NCI-H524 treated with DMSO at 0.1 percent for 48 hours (cell line): ENCODE measurements around the gene LSM5.

Experiments used
- DNase-seq: peaks from one replicate; lab custom pipeline; 2025; lab: John Stamatoyannopoulos, UW

LSM5 gene

DNA sequence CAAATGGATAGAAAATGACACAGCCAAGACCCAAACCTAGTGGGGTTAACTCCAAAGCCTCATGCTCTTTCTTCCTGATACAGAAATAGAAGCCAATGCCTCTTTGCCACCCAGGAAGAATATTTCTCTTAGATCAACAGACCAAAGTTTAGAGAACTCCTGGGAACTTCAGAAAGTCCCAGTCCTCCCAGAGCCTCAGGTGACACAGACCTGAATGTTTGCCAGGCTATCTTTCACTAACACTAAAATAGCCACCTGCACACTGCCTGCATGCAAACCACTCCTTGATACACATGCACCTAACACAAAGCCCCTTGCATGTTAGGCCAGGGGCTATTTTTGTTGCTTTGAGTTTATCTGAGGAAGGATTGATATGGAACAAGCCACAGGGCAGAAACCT lies 27.7 kb downstream of the LSM5 start:
- no peak for DNase-seq

DNA sequence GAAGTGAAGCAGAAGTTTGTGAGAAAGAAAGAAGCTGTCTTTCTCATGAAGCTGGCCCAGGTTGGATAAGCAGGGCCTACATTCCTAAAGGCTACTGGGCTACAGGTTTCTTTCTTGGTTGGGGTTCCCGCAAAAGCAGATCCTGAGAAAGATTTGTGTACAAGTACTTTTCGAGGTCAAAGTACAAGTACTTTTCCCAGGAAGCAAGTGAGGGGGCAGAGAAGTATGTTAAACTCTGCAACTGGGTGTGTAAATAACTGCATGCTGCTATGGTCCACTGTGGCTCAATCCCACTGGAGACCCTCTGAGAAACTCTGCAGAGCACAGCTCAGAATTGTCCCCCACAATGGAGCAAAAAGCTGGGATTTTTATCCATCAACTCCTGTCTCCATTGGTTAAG lies 28.7 kb downstream of the LSM5 start:
- DNase-seq: no peak

DNA sequence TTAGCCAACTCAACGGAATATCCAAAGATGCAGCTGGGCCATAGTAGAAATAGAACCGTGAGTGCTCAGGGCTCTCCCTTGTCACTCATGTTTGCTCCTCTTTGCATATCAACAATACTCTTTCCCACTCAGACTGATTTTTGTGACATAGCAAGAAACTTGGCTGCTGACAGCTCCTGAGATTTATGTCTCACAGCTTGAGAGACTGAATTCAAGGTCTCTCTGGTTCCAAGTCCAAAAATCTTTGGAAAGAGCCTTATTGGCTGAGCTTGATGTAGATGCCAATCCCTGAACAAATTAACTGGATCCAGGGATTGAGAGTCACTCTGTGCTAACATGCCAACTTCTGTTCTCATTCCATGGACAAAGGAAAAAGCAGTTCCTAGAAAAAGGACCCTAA lies 30.4 kb downstream of the LSM5 start:
- no peak for DNase-seq

DNA sequence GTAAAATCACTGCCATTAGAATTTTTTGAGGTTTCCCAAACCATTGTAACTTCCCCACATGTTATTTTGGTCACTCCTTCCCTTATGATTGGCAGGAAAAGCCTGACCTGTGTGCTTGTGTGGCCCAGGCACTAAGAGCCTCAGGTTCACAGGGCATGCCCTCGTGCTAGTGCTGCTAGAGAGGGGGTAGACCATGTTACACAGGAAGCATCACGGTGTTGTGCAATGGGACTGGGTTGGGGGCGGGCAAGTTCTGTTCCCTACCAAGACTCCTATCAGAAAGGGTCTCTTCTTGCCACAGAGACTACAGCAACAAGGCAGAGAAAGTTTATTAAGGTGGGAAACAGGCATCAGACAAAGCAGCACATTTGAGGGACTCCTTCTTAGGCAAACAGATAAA lies 32.2 kb downstream of the LSM5 start:
- no peak for DNase-seq

DNA sequence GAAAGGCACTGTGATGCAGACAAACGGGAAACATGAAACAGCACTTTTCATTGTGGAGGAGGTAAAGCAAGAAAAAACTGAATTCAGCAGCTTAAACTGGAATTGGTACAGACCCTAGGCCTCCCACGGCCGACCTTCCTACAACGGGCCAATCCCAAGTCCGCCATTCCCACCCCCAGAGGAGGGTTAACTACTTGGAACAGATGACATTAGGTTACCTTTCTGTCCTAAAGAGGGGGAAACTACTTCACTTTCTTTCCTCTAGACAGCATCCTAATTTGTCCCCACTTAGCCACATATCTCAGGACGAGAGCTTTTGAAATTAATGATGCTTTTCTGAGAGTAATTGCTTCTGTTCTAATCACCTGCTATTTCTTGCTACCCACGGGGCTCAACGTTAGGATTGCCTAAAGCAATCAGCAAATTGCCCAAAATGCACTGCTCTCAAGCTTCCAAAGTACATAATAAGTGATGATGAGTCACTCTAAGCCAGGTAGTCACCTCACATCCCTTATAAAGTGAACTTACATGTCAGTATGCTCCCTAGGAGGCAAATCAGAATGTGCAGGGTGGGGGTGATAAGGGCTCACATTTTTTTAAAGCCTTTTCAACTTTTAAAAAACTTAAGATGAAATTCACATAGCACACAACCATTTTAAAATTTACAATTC lies 36.7 kb downstream of the LSM5 start:
- DNase-seq: no peak

DNA sequence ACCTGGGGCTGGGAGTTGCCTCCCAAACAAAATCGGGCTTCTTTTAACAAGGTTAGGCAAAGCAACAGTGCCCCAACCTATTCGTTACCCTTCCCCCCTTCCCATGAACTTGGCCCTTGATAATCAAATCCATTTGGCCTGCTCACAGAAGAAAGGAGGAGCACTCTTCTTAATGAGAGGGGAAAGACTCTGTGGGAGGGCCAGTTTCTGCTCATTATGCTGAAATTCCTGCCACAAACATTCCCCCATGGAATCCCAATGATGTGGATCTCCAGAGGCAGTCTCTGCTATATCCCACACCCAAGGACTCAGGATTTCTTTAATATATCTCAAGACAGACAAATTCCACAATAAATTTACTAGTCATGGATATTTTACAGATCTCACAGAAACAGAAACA lies 43.0 kb downstream of the LSM5 start:
- no peak for DNase-seq

DNA sequence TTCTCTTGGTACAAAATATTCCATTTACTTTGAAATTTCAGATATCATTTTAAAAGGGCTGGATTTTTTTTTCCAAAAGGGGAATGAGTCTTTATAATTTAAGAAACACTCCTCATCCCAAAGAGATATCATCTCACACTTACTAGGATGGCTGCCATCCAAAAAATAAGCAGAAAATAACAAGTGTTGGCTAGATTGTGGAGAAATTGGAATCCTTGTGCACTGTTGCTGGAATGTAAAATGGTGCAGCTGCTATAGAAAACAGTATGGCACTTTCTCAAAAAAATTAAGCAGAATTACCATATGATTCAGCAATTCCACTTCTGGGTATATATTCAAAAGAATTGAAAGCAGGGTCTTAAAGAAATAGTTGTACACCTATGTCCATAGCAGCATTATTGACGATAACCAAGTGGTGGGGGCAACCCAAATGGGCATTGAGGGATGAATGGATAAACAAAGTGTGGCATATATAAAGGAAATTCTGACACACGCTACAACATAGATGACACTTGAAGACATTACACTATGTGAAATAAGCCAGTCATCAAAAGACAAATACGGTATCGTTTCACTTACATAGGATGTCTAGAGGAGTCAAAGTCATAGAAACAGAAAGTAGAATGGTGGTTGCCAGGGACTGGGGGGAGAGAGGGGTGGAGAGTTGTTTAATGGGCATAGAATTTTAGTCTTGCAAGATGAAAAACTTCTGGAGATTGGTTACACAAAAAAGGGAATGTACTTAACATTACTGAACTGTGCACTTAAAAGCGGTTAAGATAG lies 53.8 kb downstream of the LSM5 start:
- DNase-seq: no peak
